GM12872 (cell line): ENCODE results near the gene ADGRL3.

Experiments
- TF ChIP-seq, protein P1 (sequence below): IDR thresholded peaks from 3 replicates; pipeline ENCODE4 v1.5.1; 2011; ENCODE audit warnings: low read depth, mild to moderate bottlenecking, low read length, moderate library complexity; ENCODE audit not compliant: insufficient read depth

Gene ADGRL3

DNA sequence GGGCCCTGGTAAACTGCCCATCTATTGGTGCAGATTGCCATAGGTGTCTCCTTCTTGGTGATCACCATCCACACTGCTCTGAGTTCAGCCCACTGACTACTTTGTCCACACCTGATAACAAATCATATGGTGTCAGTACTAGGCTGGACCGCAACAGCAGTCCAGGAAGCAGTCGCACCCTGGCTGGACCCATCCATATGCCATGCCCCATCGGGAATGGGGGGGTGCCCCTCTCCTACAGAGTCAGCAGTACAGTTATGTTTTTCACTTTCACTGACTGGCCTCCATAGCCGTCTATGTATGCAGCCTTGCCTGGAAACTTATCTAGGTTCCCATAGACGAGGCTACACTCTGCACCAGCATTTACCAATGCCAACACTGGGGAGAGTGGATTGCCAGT lies 226.1 kb downstream of the ADGRL3 start:
- TF ChIP-seq, protein P1, sequence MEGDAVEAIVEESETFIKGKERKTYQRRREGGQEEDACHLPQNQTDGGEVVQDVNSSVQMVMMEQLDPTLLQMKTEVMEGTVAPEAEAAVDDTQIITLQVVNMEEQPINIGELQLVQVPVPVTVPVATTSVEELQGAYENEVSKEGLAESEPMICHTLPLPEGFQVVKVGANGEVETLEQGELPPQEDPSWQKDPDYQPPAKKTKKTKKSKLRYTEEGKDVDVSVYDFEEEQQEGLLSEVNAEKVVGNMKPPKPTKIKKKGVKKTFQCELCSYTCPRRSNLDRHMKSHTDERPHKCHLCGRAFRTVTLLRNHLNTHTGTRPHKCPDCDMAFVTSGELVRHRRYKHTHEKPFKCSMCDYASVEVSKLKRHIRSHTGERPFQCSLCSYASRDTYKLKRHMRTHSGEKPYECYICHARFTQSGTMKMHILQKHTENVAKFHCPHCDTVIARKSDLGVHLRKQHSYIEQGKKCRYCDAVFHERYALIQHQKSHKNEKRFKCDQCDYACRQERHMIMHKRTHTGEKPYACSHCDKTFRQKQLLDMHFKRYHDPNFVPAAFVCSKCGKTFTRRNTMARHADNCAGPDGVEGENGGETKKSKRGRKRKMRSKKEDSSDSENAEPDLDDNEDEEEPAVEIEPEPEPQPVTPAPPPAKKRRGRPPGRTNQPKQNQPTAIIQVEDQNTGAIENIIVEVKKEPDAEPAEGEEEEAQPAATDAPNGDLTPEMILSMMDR: no peak

DNA sequence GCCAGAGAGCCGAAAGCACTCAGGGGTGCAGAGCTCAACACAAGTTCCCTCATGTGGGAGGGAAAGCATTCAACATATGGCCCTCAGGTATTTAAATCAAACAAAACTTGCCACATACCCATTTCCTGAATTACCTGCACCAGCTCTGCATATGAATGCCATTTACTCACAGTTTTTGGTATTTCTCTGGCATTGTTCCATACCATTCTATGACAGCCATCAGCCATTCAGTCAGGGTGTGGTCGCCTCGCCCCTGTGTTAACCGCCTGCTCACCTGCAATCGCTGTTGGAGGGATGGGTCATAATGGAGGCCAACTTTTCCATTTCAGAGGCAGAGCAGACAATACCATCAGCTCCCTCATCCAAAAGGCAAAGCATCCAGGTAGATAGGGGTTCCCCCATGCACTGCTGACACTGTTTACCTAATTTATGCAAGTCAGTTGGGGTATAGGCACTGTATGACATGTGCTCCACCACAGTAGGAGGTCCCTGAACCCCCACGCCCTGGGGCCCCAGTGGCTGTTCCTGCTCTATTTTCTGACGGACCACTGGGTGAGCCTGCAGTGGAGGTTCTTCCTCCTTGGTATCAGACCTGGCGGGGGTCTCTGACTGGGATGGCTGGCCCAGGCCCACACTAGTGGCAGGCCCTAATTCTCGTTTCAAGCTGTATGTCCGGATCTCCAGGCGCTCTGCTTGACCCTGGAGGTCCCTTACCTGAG lies 227.1 kb downstream of the ADGRL3 start:
- TF ChIP-seq, protein P1: no peak

DNA sequence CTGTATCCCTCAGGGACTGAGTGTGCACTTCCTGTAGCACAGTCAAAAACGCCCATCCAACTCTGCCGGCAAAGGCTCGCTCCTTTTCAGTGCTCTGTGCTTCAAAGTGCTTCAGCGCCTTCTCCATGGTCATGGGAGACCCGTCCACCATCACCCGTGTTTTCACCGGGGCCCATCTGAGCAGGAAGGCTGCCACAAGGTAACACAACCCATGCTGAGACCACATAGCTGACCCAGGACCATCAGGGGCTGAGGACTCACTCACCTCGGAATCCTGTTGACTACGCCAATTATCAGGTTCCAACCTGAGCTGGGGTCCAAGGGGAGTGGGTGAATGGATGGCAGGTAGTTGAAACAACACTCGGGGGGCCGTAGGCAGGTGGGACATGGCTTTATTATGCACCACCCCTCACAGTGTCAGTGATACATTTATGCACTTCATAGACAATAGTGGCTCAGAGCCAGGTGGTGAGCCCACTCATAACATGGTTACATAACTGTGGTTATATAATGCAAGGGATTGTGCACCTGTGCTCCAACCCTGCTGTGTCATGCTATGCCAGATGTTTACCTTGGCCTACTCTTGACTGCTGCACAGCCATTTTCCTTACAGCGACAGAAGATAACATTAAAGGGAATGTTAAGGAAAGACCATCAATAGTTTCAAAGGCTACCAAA lies 227.8 kb downstream of the ADGRL3 start:
- TF ChIP-seq, protein P1: no peak

DNA sequence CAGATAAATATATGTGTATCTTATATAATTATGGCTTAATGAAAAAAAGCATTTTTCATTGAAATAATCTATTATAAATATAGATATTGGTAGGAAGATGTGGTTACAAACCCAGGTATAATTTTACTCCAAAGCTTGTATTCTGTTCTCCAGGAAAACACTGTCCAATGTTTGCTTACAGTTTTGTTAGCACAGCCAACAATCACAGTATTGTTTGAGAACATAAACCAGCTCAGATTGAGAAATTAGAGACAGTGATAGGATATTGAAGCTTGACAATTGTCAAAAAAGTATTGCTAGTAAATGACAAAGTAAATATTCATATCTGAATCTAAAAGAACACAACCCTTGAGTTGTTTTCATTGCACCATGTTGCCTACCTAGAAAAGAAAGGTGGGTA lies 228.8 kb downstream of the ADGRL3 start:
- TF ChIP-seq, protein P1: no peak

DNA sequence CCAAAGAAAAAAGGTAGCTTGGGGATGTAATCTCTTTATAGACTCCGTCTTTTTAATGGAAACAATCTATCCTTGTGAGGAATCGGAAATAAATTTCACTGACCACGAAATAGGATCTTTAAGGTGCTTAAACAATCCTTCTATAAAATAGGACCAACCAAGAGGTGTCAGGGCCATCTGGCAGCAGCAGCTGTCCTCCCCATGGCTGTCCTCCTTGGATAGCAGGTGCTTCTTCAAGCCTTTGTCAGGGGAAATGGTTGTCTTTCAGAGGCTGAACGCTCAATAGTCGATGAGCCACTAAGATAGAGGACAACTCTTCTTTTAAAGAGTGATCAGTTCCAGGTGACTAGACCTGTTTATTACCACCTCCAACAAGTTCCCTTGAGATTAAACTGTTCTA lies 231.0 kb downstream of the ADGRL3 start:
- TF ChIP-seq, protein P1: no peak

DNA sequence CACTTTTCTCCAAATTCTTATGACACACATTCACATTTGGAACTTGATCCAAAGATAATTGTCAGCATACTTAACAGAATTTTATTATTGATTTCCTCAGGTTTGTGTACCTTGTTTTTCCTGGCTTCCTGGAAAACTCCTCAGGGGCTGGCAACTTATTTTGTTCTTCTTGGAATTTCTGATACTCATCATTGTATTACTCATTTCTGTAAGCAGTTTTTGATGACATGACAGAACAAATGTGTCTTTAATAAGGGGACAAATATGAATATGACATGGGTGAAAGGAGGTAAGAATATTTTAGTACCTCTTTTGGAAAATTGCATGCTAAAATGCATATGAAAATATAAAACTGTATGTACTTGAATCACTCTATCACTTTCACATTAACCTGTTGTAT lies 237.8 kb downstream of the ADGRL3 start:
- TF ChIP-seq, protein P1: no peak

DNA sequence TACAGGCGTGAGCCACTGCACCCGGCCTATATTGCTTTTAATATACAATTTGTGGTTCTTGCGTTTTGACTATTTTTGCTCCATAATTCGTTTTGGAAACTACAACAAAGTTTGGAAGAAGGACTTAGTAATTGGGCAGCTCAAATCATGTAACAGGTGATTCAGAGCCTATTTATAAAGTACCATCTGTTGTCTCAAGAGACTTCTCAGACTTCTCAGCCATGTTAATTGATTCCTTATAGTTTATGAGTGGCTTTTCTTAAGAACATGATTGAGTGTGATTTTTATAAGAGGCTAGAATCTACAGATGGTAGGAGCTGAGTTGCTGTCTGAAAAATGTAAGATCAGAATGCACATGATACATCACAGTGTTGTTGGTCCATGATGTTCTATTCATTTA lies 240.2 kb downstream of the ADGRL3 start:
- TF ChIP-seq, protein P1: no peak
